SJSA1 (cell line): ENCODE data around the gene CCDC9. TPM values are rescaled to one million over a fixed set of nuclear protein-coding genes. Genes with fewer than 3 reads are reported as not detected.
"Not testable (repeated sequence)": the region's sequence is repeated elsewhere in the genome, so short reads cannot be mapped to it uniquely, and the experiment has no call there.

Source experiments
- DNase-seq, 2 experiments: peaks; one replicate each; pipeline ENCODE4 v3.0.0-alpha.2; 2015 to 2020; ENCODE audit warnings: low spot score in 2 of 2, low read depth in 1 of 2
- H3K27ac ChIP-seq: fragments of 250-450 bp; sonication (Bioruptor Pico); 2 replicates; pipeline ENCODE4 v1.5.1; 2020; ENCODE audit warnings: mild to moderate bottlenecking, moderate library complexity
- H3K27me3 ChIP-seq: fragments of 250-450 bp; sonication (Bioruptor Pico); replicated peaks from 2 replicates; pipeline ENCODE4 v1.5.1; 2020; ENCODE audit warnings: mild to moderate bottlenecking, moderate library complexity
- H3K36me3 ChIP-seq: fragments of 250-450 bp; sonication (Bioruptor Pico); 2 replicates; pipeline ENCODE4 v1.5.1; 2020; ENCODE audit warnings: mild to moderate bottlenecking
- H3K4me1 ChIP-seq: fragments of 250-450 bp; sonication (Bioruptor Pico); replicated peaks from 2 replicates; pipeline ENCODE4 v1.6.1; 2021; ENCODE audit warnings: mild to moderate bottlenecking
- H3K4me3 ChIP-seq: fragments of 250-450 bp; sonication (Bioruptor Pico); 2 replicates; pipeline ENCODE4 v1.5.1; 2020; ENCODE audit warnings: mild to moderate bottlenecking
- H3K9me3 ChIP-seq: fragments of 250-450 bp; sonication (Bioruptor Pico); replicated peaks from 2 replicates; pipeline ENCODE4 v1.5.1; 2020; ENCODE audit warnings: mild to moderate bottlenecking
- total RNA-seq: library from RNA; depleted of rRNA; stranded (reverse); fragments of >200 nt; shearing (Covaris generic); gene quantifications from 2 replicates; pipeline ENCODE4 v1.2.3, GENCODE V29; 2014

CCDC9 gene
- total RNA-seq, 1 experiment from 2014 or later, result 12.1 TPM

- Histone ChIP-seq H3K27me3 (peaks cover 5% of the 10 kb centered on the region; the same call in 1 of the 2 replicates), H3K9me3 (no peaks in the 10 kb centered on the region), H3K4me1 (peaks cover 38% of the 10 kb centered on the region), H3K36me3 (no peaks in the 10 kb centered on the region), H3K27ac (no peak overlapping the region), H3K4me3 (no peak overlapping the region)
- no peak for DNase-seq
Measured at GRCh38 chr19:47241919-47242577, 14.3 kb upstream of the CCDC9 start.

- Histone ChIP-seq H3K27me3 (peaks cover 5% of the 10 kb centered on the region; the same call in 1 of the 2 replicates), H3K4me3 (peak overlapping the region; percentile 28), H3K4me1 (peaks cover 38% of the 10 kb centered on the region)
Measured at GRCh38 chr19:47243364-47243775, 13.0 kb upstream of the CCDC9 start.

GRCh38 chr19:47243776-47244547 is 12.4 kb upstream of the CCDC9 start:
- DNase-seq, result peak; percentile 97
- H3K4me1 ChIP-seq, result peaks cover 38% of the 10 kb centered on the region
- H3K36me3 ChIP-seq, result no peaks in the 10 kb centered on the region
- peak overlapping the region; percentile 28 for H3K4me3 ChIP-seq
- H3K27me3 ChIP-seq, result peaks cover 5% of the 10 kb centered on the region; the same call in 1 of the 2 replicates
- H3K27ac ChIP-seq, result peak overlapping the region; percentile 78
- no peaks in the 10 kb centered on the region for H3K9me3 ChIP-seq

More at GRCh38 chr19:47243364-47243775, 13.0 kb upstream of the CCDC9 start:
- no peaks in the 10 kb centered on the region for H3K9me3 ChIP-seq
- no peaks in the 10 kb centered on the region for H3K36me3 ChIP-seq
- no peak for DNase-seq
- peak overlapping the region; percentile 78 for H3K27ac ChIP-seq

GRCh38 chr19:47247308-47247990 is 8.9 kb upstream of the CCDC9 start:
- H3K9me3 ChIP-seq, result no peaks in the 10 kb centered on the region
- H3K36me3 ChIP-seq, result no peaks in the 10 kb centered on the region
- DNase-seq, result peak; percentile 59 to 70
- no peak overlapping the region for H3K4me3 ChIP-seq
- H3K4me1 ChIP-seq, result peaks cover 31% of the 10 kb centered on the region
- H3K27me3 ChIP-seq, result no peaks in the 10 kb centered on the region
- H3K27ac ChIP-seq, result no peak overlapping the region

GRCh38 chr19:47253016-47253415 is 3.3 kb upstream of the CCDC9 start:
- peak overlapping the region; percentile 59 for H3K27ac ChIP-seq

GRCh38 chr19:47253467-47253881 is 2.9 kb upstream of the CCDC9 start:
- Histone ChIP-seq H3K4me3 (no peak overlapping the region), H3K36me3 (peaks cover 9% of the 10 kb centered on the region), H3K27ac (peak overlapping the region; percentile 59), H3K4me1 (peaks cover 44% of the 10 kb centered on the region), H3K27me3 (no peaks in the 10 kb centered on the region), H3K9me3 (no peaks in the 10 kb centered on the region)
- peak; percentile 74 to 80 for DNase-seq

More at GRCh38 chr19:47253016-47253415, 3.3 kb upstream of the CCDC9 start:
- not testable (repeated sequence) for H3K27me3 ChIP-seq, H3K36me3 ChIP-seq, DNase-seq, H3K9me3 ChIP-seq, H3K4me3 ChIP-seq
- peaks cover 40% of the 10 kb centered on the region for H3K4me1 ChIP-seq

- Histone ChIP-seq H3K4me3 (no peak overlapping the region), H3K27ac (peak overlapping the region; percentile 59), H3K4me1 (peaks cover 45% of the 10 kb centered on the region), H3K27me3 (no peaks in the 10 kb centered on the region), H3K36me3 (peaks cover 14% of the 10 kb centered on the region), H3K9me3 (no peaks in the 10 kb centered on the region)
- no peak for DNase-seq
Measured at GRCh38 chr19:47253970-47254369, 2.4 kb upstream of the CCDC9 start.

GRCh38 chr19:47256693-47257410 is 527 bp downstream of the CCDC9 start:
- H3K4me1 ChIP-seq, result peaks cover 37% of the 10 kb centered on the region
- peak overlapping the region; percentile 90 for H3K27ac ChIP-seq
- H3K4me3 ChIP-seq, result peak overlapping the region; percentile 50
- H3K36me3 ChIP-seq, result peaks cover 40% of the 10 kb centered on the region
- H3K9me3 ChIP-seq, result no peaks in the 10 kb centered on the region
- DNase-seq, result peak; percentile 97 to 100
- H3K27me3 ChIP-seq, result no peaks in the 10 kb centered on the region

GRCh38 chr19:47257411-47258169 is 1.3 kb downstream of the CCDC9 start:
- no peak for DNase-seq
- Histone ChIP-seq H3K9me3 (no peaks in the 10 kb centered on the region), H3K27me3 (no peaks in the 10 kb centered on the region), H3K4me3 (peak overlapping the region; percentile 50), H3K27ac (peak overlapping the region; percentile 81), H3K4me1 (peaks cover 34% of the 10 kb centered on the region), H3K36me3 (peaks cover 46% of the 10 kb centered on the region)

- no peak overlapping the region for H3K27ac ChIP-seq
- DNase-seq, result no peak
Measured at GRCh38 chr19:47258434-47258833, 2.1 kb downstream of the CCDC9 start.

GRCh38 chr19:47258895-47259555 is 2.7 kb downstream of the CCDC9 start:
- no peak overlapping the region for H3K27ac ChIP-seq
- peaks cover 20% of the 10 kb centered on the region for H3K4me1 ChIP-seq
- H3K36me3 ChIP-seq, result peaks cover 61% of the 10 kb centered on the region
- H3K27me3 ChIP-seq, result no peaks in the 10 kb centered on the region
- H3K9me3 ChIP-seq, result no peaks in the 10 kb centered on the region
- H3K4me3 ChIP-seq, result no peak overlapping the region
- no peak for DNase-seq

More at GRCh38 chr19:47258434-47258833, 2.1 kb downstream of the CCDC9 start:
- Histone ChIP-seq H3K4me3 (peak overlapping the region; percentile 50), H3K36me3 (peaks cover 55% of the 10 kb centered on the region), H3K27me3 (no peaks in the 10 kb centered on the region), H3K9me3 (no peaks in the 10 kb centered on the region), H3K4me1 (peaks cover 26% of the 10 kb centered on the region)

GRCh38 chr19:47260476-47260875 is 4.2 kb downstream of the CCDC9 start:
- H3K36me3 ChIP-seq, result peaks cover 75% of the 10 kb centered on the region
- H3K27ac ChIP-seq, result no peak overlapping the region

More at GRCh38 chr19:47260476-47260875, 4.2 kb downstream of the CCDC9 start:
- Histone ChIP-seq H3K4me3 (no peak overlapping the region), H3K27me3 (no peaks in the 10 kb centered on the region), H3K4me1 (peaks cover 19% of the 10 kb centered on the region), H3K9me3 (no peaks in the 10 kb centered on the region)
- DNase-seq, result no peak
